ENCODE results near the gene GPR183.
A peak's percentile ranks its signal among the peaks of the same experiment; 100 is the strongest.

The GPR183 gene

GRCh38 chr13:99322297-99323103, 15.3 kb upstream of the GPR183 start:
- DNase-seq (ENCODE audit: low read depth) = peak; percentile 78
- in situ Hi-C loops (cut with HindIII; ENCODE audit: low sequenced_read_pairs) = no loop called here
- no peak overlapping the region for H3K4me3 ChIP-seq (ENCODE audit: low read depth, low read length)
- TF ChIP-seq CTCF (IDR thresholded peaks at IDR 0.05; ENCODE audit: low read depth, low read length, missing control alignments) = no peak

DNA sequence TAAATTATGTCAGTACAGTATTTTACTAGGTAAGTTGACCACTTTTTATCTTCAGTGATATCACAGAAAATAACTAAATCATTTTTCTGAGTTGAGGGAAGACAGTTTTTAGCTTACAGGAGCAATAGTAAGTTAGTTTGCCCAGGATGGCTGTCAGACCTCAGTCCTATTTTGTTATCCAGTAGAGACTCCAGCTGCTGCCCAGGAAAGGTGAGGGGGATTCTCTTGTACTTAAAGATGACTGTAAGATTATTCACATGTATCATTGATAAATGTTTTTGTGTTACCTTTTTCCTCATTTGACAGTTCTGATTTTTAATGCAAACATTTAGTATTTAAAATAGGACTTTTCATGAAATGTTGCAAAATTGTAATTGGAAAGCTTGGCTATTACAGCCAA, 14.5 kb upstream of the GPR183 start:
- in situ Hi-C loops (cut with HindIII; ENCODE audit: low sequenced_read_pairs) = no loop called here
- TF ChIP-seq CTCF (IDR thresholded peaks at IDR 0.05; ENCODE audit: low read depth, low read length, missing control alignments) = no peak
- DNase-seq (ENCODE audit: low read depth) = no peak
- H3K4me3 ChIP-seq (ENCODE audit: low read depth, low read length) = no peak overlapping the region

- in situ Hi-C loops (cut with HindIII; ENCODE audit: low sequenced_read_pairs) = no loop called here
These were observed 13.7 kb upstream of the GPR183 start for GRCh38 chr13:99320693-99321481.

GRCh38 chr13:99316657-99317256, 9.6 kb upstream of the GPR183 start:
- no peak for TF ChIP-seq CTCF (IDR thresholded peaks at IDR 0.05; ENCODE audit: low read depth, low read length, missing control alignments)
- H3K4me3 ChIP-seq (ENCODE audit: low read depth, low read length) = no peak overlapping the region
- in situ Hi-C loops (cut with HindIII; ENCODE audit: low sequenced_read_pairs) = no loop called here
- DNase-seq (ENCODE audit: low read depth) = no peak

More at GRCh38 chr13:99320693-99321481, 13.7 kb upstream of the GPR183 start:
- no peak overlapping the region for H3K4me3 ChIP-seq (ENCODE audit: low read depth, low read length)
- peak; percentile 86 for DNase-seq (ENCODE audit: low read depth)
- TF ChIP-seq CTCF (IDR thresholded peaks at IDR 0.05; ENCODE audit: low read depth, low read length, missing control alignments) = no peak

GRCh38 chr13:99316224-99316623, 9.0 kb upstream of the GPR183 start:
- in situ Hi-C loops (cut with HindIII; ENCODE audit: low sequenced_read_pairs) = no loop called here
- no peak for TF ChIP-seq CTCF (IDR thresholded peaks at IDR 0.05; ENCODE audit: low read depth, low read length, missing control alignments)
- no peak overlapping the region for H3K4me3 ChIP-seq (ENCODE audit: low read depth, low read length)
- no peak for DNase-seq (ENCODE audit: low read depth)

DNA sequence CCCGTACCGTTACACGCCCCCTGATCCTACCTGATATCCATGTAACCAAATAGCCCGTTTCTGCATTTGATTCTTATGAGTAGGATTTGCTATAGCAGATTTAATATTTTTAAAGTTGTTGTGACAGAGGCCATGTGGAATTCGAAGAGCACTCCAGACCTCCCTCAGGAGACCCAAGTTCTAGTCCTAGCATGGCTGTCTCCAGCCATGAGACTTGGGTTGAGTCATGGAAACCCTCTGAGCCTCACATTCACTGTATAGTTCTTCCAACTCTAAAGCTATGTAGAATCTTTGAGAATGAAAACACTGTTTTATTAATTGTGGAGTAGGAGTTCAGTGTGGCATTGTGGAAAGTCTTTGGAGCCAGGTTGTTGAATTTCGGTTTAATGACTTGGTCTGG, 8.0 kb upstream of the GPR183 start:
- DNase-seq (ENCODE audit: low read depth) = no peak
- H3K4me3 ChIP-seq (ENCODE audit: low read depth, low read length) = no peak overlapping the region
- TF ChIP-seq CTCF (IDR thresholded peaks at IDR 0.05; ENCODE audit: low read depth, low read length, missing control alignments) = no peak
- in situ Hi-C loops (cut with HindIII; ENCODE audit: low sequenced_read_pairs) = no loop called here
